H9 (cell line): Measurements from ENCODE around the gene SCYGR4. TPM values are rescaled to one million over a fixed set of nuclear protein-coding genes. Genes with fewer than 3 reads are reported as not detected.

Experiments used
- DNase-seq: peaks from one replicate; pipeline ENCODE4 v3.0.0-alpha.2; 2017
- H2AFZ ChIP-seq: one replicate; pipeline ENCODE4 v1.6.1; 2013; ENCODE audit warnings: mild to moderate bottlenecking, low read length, control low read depth, moderate library complexity
- H2AK5ac ChIP-seq: 2 replicates; pipeline ENCODE4 v1.6.1; 2013; ENCODE audit warnings: low read length, control low read depth, mixed read lengths; ENCODE audit not compliant: insufficient read length
- H2BK120ac ChIP-seq: one replicate; pipeline ENCODE4 v1.6.1; 2013; ENCODE audit warnings: low read depth, mild to moderate bottlenecking, low read length, control low read depth, inconsistent platforms; ENCODE audit not compliant: poor library complexity, severe bottlenecking
- H2BK12ac ChIP-seq: 2 replicates; pipeline ENCODE4 v1.6.1; 2013; ENCODE audit warnings: low read length, control low read depth, mixed read lengths, low read depth; ENCODE audit not compliant: insufficient read length
- H2BK15ac ChIP-seq: 2 replicates; pipeline ENCODE4 v1.6.1; 2013; ENCODE audit warnings: low read depth, low read length, control low read depth
- H2BK20ac ChIP-seq: one replicate; pipeline ENCODE4 v1.6.1; 2013; ENCODE audit warnings: low read depth, mild to moderate bottlenecking, low read length, control low read depth, inconsistent platforms; ENCODE audit not compliant: poor library complexity, severe bottlenecking
- H2BK5ac ChIP-seq: 2 replicates; pipeline ENCODE4 v1.6.1; 2013; ENCODE audit warnings: low read length, control low read depth, mixed read lengths; ENCODE audit not compliant: insufficient read length
- H3K14ac ChIP-seq: 2 replicates; pipeline ENCODE4 v1.6.1; 2013; ENCODE audit warnings: low read length, control low read depth; ENCODE audit not compliant: insufficient read depth
- H3K18ac ChIP-seq: 2 replicates; pipeline ENCODE4 v1.6.1; 2013; ENCODE audit warnings: low read depth, mild to moderate bottlenecking, mixed read lengths, low read length, control low read depth; ENCODE audit not compliant: insufficient read length
- H3K23ac ChIP-seq: 2 replicates; pipeline ENCODE4 v1.6.1; 2013; ENCODE audit warnings: low read length, control low read depth, mixed read lengths, low read depth; ENCODE audit not compliant: insufficient read length
- H3K23me2 ChIP-seq: 2 replicates; pipeline ENCODE4 v1.6.1; 2013; ENCODE audit warnings: low read depth, mild to moderate bottlenecking, mixed read lengths, low read length, control low read depth; ENCODE audit not compliant: insufficient read length, poor library complexity, severe bottlenecking
- H3K27ac ChIP-seq: 2 replicates; pipeline ENCODE4 v1.5.1; 2013; ENCODE audit warnings: low read length, control low read depth, mixed read lengths, low read depth; ENCODE audit not compliant: insufficient read length
- H3K27me3 ChIP-seq: 2 replicates; pipeline ENCODE4 v1.6.1; 2013; ENCODE audit warnings: low read length, control low read depth, inconsistent platforms; ENCODE audit not compliant: insufficient read depth
- H3K4ac ChIP-seq: 2 replicates; pipeline ENCODE4 v1.6.1; 2013; ENCODE audit warnings: low read depth, mild to moderate bottlenecking, control low read depth, inconsistent platforms, low read length, moderate library complexity
- H3K4me1 ChIP-seq: 2 replicates; pipeline ENCODE4 v1.6.1; 2013; ENCODE audit warnings: low read length, control low read depth, inconsistent platforms; ENCODE audit not compliant: insufficient read depth
- H3K4me2 ChIP-seq: 2 replicates; pipeline ENCODE4 v1.6.1; 2013; ENCODE audit warnings: low read length, control low read depth, mixed read lengths; ENCODE audit not compliant: insufficient read length, insufficient read depth
- H3K56ac ChIP-seq: 2 replicates; pipeline ENCODE4 v1.6.1; 2013; ENCODE audit warnings: low read depth, mild to moderate bottlenecking, mixed read lengths, low read length, control low read depth; ENCODE audit not compliant: insufficient read length
- H3K79me1 ChIP-seq: 2 replicates; pipeline ENCODE4 v1.6.1; 2013; ENCODE audit warnings: low read depth, mild to moderate bottlenecking, moderate library complexity, low read length, control low read depth, inconsistent platforms; ENCODE audit not compliant: insufficient read depth, poor library complexity, severe bottlenecking
- H3K79me2 ChIP-seq: 2 replicates; pipeline ENCODE4 v1.6.1; 2013; ENCODE audit warnings: low read length, control low read depth, inconsistent platforms; ENCODE audit not compliant: insufficient read depth
- H3K9ac ChIP-seq: 2 replicates; pipeline ENCODE4 v1.6.1; 2013; ENCODE audit warnings: low read length, control low read depth, mixed read lengths; ENCODE audit not compliant: insufficient read length; ENCODE audit errors: extremely low read depth
- H3K9me3 ChIP-seq: one replicate; pipeline ENCODE4 v1.6.1; 2013; ENCODE audit warnings: low read depth, low read length, inconsistent platforms; ENCODE audit not compliant: control insufficient read depth
- H3T11ph ChIP-seq: one replicate; pipeline ENCODE4 v1.6.1; 2013; ENCODE audit warnings: mild to moderate bottlenecking, low read length, control low read depth, inconsistent platforms
- H4K20me1 ChIP-seq: one replicate; pipeline ENCODE4 v1.6.1; 2013; ENCODE audit not compliant: control insufficient read depth, insufficient read length, insufficient read depth
- H4K5ac ChIP-seq: 2 replicates; pipeline ENCODE4 v1.6.1; 2013; ENCODE audit warnings: low read depth, mild to moderate bottlenecking, mixed read lengths, low read length, control low read depth; ENCODE audit not compliant: insufficient read length
- H4K8ac ChIP-seq: replicated peaks from 2 replicates; pipeline ENCODE4 v1.6.1; 2013; ENCODE audit warnings: low read length, control low read depth, mixed read lengths, low read depth; ENCODE audit not compliant: insufficient read length
- H4K91ac ChIP-seq: 2 replicates; pipeline ENCODE4 v1.6.1; 2013; ENCODE audit warnings: low read depth, mild to moderate bottlenecking, moderate library complexity, mixed read lengths, low read length, control low read depth; ENCODE audit not compliant: insufficient read length
- H3K27ac Mint-ChIP-seq, 3 experiments: 2 replicates in 2 of 3; 3 replicates in 1 of 3; pipeline ENCODE4 v1.8.0; 2020 to 2021; ENCODE audit warnings: mixed read lengths in 3 of 3, mild to moderate bottlenecking in 1 of 3, moderate library complexity in 1 of 3
- H3K27me3 Mint-ChIP-seq: 2 replicates; pipeline ENCODE4 v1.8.0; 2021; ENCODE audit warnings: low read depth, mild to moderate bottlenecking, moderate library complexity, mixed read lengths
- H3K36me3 Mint-ChIP-seq, 3 experiments: 2 replicates in 2 of 3; 3 replicates in 1 of 3; pipeline ENCODE4 v1.8.0; 2020 to 2021; ENCODE audit warnings: low read depth in 3 of 3, mixed read lengths in 3 of 3; ENCODE audit not compliant: insufficient read depth in 1 of 3
- H3K4me1 Mint-ChIP-seq, 2 experiments: 2 replicates each; pipeline ENCODE4 v1.8.0; 2020; ENCODE audit warnings: mixed read lengths in 2 of 2
- H3K4me3 Mint-ChIP-seq, 2 experiments: 2 replicates in 1 of 2; 3 replicates in 1 of 2; pipeline ENCODE4 v1.8.0; 2020 to 2021; ENCODE audit warnings: mild to moderate bottlenecking in 2 of 2, mixed read lengths in 2 of 2, moderate library complexity in 1 of 2
- H3K9me3 Mint-ChIP-seq, 2 experiments: 2 replicates in 1 of 2; 3 replicates in 1 of 2; pipeline ENCODE4 v1.8.0; 2020; ENCODE audit warnings: mild to moderate bottlenecking in 2 of 2, mixed read lengths in 2 of 2, moderate library complexity in 1 of 2
- WGBS: extraction: QIAGEN DNeasy Blood & Tissue Kit; methylation state at CpG from one replicate; pipeline ENCODE4 v1.1.7; 2013; ENCODE audit warnings: missing lambda C conversion rate, low lambda C conversion rate, mixed read lengths; ENCODE audit not compliant: insufficient read length; ENCODE audit errors: extremely low coverage; 5-methylcytosine and 5-hydroxymethylcytosine counted together
- long read RNA-seq: library from polyadenylated mRNA; unstranded; transcript quantifications from one replicate; pipeline ENCODE4 v2.0.0, GENCODE V29; 2020
- total RNA-seq: library from RNA; stranded (reverse); gene quantifications from 2 replicates; pipeline ENCODE4 v1.2.1, GENCODE V29; 2021
- TF ChIP-seq, protein P1 (sequence below): fragments of 200-600 bp; sonication (generic); conservative IDR thresholded peaks from 3 replicates; pipeline ENCODE4 v1.8.0; 2021; ENCODE audit warnings: antibody characterized with exemption, mild to moderate bottlenecking

SCYGR4 gene, protein sequence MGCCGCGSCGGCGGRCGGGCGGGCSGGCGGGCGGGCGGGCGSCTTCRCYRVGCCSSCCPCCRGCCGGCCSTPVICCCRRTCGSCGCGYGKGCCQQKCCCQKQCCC
- total RNA-seq, result not detected in 2 replicates
- long read RNA-seq, result 0 reads

DNA sequence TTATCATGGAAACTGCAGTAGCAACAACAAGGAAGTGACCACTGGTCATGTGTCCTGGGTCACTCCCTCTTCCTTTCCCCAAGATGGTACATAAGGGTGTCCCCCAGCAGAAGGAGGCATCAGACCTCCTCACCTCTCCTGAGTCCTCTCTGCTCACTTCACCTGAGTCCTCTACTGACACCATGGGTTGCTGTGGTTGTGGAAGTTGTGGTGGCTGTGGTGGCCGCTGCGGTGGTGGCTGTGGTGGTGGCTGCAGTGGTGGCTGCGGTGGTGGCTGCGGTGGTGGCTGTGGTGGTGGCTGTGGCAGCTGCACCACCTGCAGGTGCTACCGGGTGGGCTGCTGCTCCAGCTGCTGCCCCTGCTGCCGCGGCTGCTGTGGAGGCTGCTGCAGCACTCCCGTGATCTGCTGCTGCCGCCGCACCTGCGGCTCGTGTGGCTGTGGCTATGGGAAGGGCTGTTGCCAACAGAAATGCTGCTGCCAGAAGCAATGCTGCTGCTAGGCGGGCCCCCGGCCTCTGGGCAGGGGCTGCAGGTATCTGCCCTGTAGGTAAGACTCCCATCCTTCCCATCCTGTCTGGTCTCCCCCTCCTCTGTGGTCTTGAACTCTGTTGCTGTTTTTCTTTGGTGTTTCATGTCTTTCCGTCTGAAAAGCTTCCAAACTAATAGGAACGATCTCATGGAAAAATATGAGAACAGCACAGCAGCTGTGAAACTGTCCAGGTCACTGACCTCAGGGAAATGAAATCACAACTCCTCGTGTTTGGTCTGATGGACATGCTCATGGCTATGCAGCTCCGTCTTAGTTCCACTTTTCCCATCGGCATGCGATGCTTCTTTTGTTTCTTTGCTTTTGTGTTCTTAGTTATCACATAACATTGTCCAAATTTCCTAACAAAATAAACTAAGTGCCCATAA lies at the start of gene SCYGR4:
Gene SCYGR4, plus strand, starts transcription at position 183 of the 915 bp plus-strand sequence. Its CDS starts 0 bp downstream, at position 183.
- no peak within 1 kb of the TSS for H3K18ac ChIP-seq
- TF ChIP-seq, protein P1, sequence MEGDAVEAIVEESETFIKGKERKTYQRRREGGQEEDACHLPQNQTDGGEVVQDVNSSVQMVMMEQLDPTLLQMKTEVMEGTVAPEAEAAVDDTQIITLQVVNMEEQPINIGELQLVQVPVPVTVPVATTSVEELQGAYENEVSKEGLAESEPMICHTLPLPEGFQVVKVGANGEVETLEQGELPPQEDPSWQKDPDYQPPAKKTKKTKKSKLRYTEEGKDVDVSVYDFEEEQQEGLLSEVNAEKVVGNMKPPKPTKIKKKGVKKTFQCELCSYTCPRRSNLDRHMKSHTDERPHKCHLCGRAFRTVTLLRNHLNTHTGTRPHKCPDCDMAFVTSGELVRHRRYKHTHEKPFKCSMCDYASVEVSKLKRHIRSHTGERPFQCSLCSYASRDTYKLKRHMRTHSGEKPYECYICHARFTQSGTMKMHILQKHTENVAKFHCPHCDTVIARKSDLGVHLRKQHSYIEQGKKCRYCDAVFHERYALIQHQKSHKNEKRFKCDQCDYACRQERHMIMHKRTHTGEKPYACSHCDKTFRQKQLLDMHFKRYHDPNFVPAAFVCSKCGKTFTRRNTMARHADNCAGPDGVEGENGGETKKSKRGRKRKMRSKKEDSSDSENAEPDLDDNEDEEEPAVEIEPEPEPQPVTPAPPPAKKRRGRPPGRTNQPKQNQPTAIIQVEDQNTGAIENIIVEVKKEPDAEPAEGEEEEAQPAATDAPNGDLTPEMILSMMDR, result no peak
- H3K4me3 Mint-ChIP-seq, result no peak within 1 kb of the TSS
- peak within 1 kb of the TSS; percentile 17 for H3K4me2 ChIP-seq
- H3K27me3 Mint-ChIP-seq, result peaks cover 8% of the 10 kb centered on the region
- no peaks in the 10 kb centered on the region for H3K9me3 ChIP-seq
- no peak for DNase-seq
- H3K27ac Mint-ChIP-seq, result 0 out of 7 replicates have a peak within 1 kb of the TSS, but pooled peaks of 1 of the 3 experiments have one; percentile 0
- no peaks in the 10 kb centered on the region for H3K9me3 Mint-ChIP-seq
- H4K20me1 ChIP-seq, result no peaks in the 10 kb centered on the region
- H3K14ac ChIP-seq, result no peak within 1 kb of the TSS
- no peaks in the 10 kb centered on the region; the same call in 1 of the 2 replicates for H3K27me3 ChIP-seq
- no peak within 1 kb of the TSS for H2BK15ac ChIP-seq
- no peaks in the 10 kb centered on the region for H3K79me2 ChIP-seq
- no peaks in the 10 kb centered on the region for H3K79me1 ChIP-seq
- no peak within 1 kb of the TSS for H3K27ac ChIP-seq
- no peak within 1 kb of the TSS for H4K5ac ChIP-seq
- no peak within 1 kb of the TSS for H2AK5ac ChIP-seq
- H3K9ac ChIP-seq, result no peak within 1 kb of the TSS
- H2BK12ac ChIP-seq, result no peak within 1 kb of the TSS
- H3K36me3 Mint-ChIP-seq, result no peaks in the 10 kb centered on the region
- no peak within 1 kb of the TSS for H2BK120ac ChIP-seq
- no peaks in the 10 kb centered on the region for H3K23me2 ChIP-seq
- H3K4ac ChIP-seq, result no peak within 1 kb of the TSS
- no peak within 1 kb of the TSS for H3K56ac ChIP-seq
- H2BK20ac ChIP-seq, result no peak within 1 kb of the TSS
- WGBS, result no CpG with 5 or more reads among the region's 20 CpGs
- no peak within 1 kb of the TSS for H2BK5ac ChIP-seq
- H3T11ph ChIP-seq, result no peak within 1 kb of the TSS
- H3K4me1 Mint-ChIP-seq, result peaks cover 22 to 23% of the 10 kb centered on the region in 2 experiments
- H3K4me1 ChIP-seq, result 0 out of 2 replicates have a peak, but pooled peaks cover 5% of the 10 kb centered on the region
- H4K91ac ChIP-seq, result no peak within 1 kb of the TSS
- H4K8ac ChIP-seq, result no peak within 1 kb of the TSS
- H2AFZ ChIP-seq, result no peak within 1 kb of the TSS
- H3K23ac ChIP-seq, result no peak within 1 kb of the TSS
